Measurements from ENCODE around the gene CDH22. TPM values are rescaled to one million over a fixed set of nuclear protein-coding genes. Genes with fewer than 3 reads are reported as not detected.

CDH22 gene
- total and polyA plus RNA-seq, 2 donors (not counting 1 experiment from before 2014, with no cell fraction given): not detected

GRCh38 chr20:46192376-46192944 is 115.8 kb downstream of the CDH22 start:
- no peak overlapping the region for H3K4me3 ChIP-seq (replicated peaks in 1 of 4; ENCODE audit: control extremely low read depth in 1 of 4, insufficient read depth in 1 of 4, low read depth in 3 of 4, low read length in 4 of 4)
- no peak overlapping the region for H2AFZ ChIP-seq (ENCODE audit: low read length)
- no peak overlapping the region for H3K4me2 ChIP-seq (ENCODE audit: extremely low read depth, insufficient read depth, low read length)
- H3K9me3 ChIP-seq (ENCODE audit: control insufficient read depth, insufficient read depth, low read depth, low read length): no peaks in the 10 kb centered on the region
- no peak overlapping the region for H3K27ac ChIP-seq (ENCODE audit: insufficient read depth, low read length)
- no peak for DNase-seq (ENCODE audit: low read depth in 2 of 2)
- no peaks in the 10 kb centered on the region for H3K36me3 ChIP-seq (ENCODE audit: control insufficient read depth, insufficient read depth, low read length)
- H3K27me3 ChIP-seq (ENCODE audit: control insufficient read depth, insufficient read depth, low read length): no peaks in the 10 kb centered on the region
- no peaks in the 10 kb centered on the region for H3K4me1 ChIP-seq (ENCODE audit: control insufficient read depth, extremely low read depth, insufficient read depth, low read length)
- no peaks in the 10 kb centered on the region for H3K79me2 ChIP-seq (ENCODE audit: control insufficient read depth, insufficient read depth, low read length)
- no peaks in the 10 kb centered on the region for H4K20me1 ChIP-seq (ENCODE audit: control insufficient read depth, extremely low read depth, insufficient read depth, low read length)
- TF ChIP-seq EZH2 (IDR thresholded peaks at IDR 0.05; ENCODE audit: low read length, missing control alignments): no peak
- TF ChIP-seq CTCF (conservative IDR thresholded peaks at IDR 0.05 in 1 of 2, IDR thresholded peaks at IDR 0.05 in 1 of 2; ENCODE audit: low read depth in 1 of 2, low read length in 2 of 2): no peak
- H3K9ac ChIP-seq (ENCODE audit: insufficient read depth, low read length): no peak overlapping the region

GRCh38 chr20:46191611-46192010 is 116.7 kb downstream of the CDH22 start:
- TF ChIP-seq CTCF (conservative IDR thresholded peaks at IDR 0.05 in 1 of 2, IDR thresholded peaks at IDR 0.05 in 1 of 2; ENCODE audit: low read depth in 1 of 2, low read length in 2 of 2): no peak
- TF ChIP-seq EZH2 (IDR thresholded peaks at IDR 0.05; ENCODE audit: low read length, missing control alignments): no peak
- no peak for DNase-seq (ENCODE audit: low read depth in 2 of 2)
- H3K4me1 ChIP-seq (ENCODE audit: control insufficient read depth, extremely low read depth, insufficient read depth, low read length): no peaks in the 10 kb centered on the region
- H3K9me3 ChIP-seq (ENCODE audit: control insufficient read depth, insufficient read depth, low read depth, low read length): no peaks in the 10 kb centered on the region
- no peaks in the 10 kb centered on the region for H3K27me3 ChIP-seq (ENCODE audit: control insufficient read depth, insufficient read depth, low read length)
- H2AFZ ChIP-seq (ENCODE audit: low read length): no peak overlapping the region
- no peak overlapping the region for H3K4me3 ChIP-seq (replicated peaks in 1 of 4; ENCODE audit: control extremely low read depth in 1 of 4, insufficient read depth in 1 of 4, low read depth in 3 of 4, low read length in 4 of 4)
- H3K27ac ChIP-seq (ENCODE audit: insufficient read depth, low read length): no peak overlapping the region
- H3K79me2 ChIP-seq (ENCODE audit: control insufficient read depth, insufficient read depth, low read length): no peaks in the 10 kb centered on the region
- no peaks in the 10 kb centered on the region for H4K20me1 ChIP-seq (ENCODE audit: control insufficient read depth, extremely low read depth, insufficient read depth, low read length)
- H3K9ac ChIP-seq (ENCODE audit: insufficient read depth, low read length): no peak overlapping the region
- no peak overlapping the region for H3K4me2 ChIP-seq (ENCODE audit: extremely low read depth, insufficient read depth, low read length)
- H3K36me3 ChIP-seq (ENCODE audit: control insufficient read depth, insufficient read depth, low read length): no peaks in the 10 kb centered on the region

- Histone ChIP-seq H3K4me2 (ENCODE audit: extremely low read depth, insufficient read depth, low read length) (no peak overlapping the region), H4K20me1 (ENCODE audit: control insufficient read depth, extremely low read depth, insufficient read depth, low read length) (no peaks in the 10 kb centered on the region), H3K4me3 (replicated peaks in 1 of 4; ENCODE audit: control extremely low read depth in 1 of 4, insufficient read depth in 1 of 4, low read depth in 3 of 4, low read length in 4 of 4) (no peak overlapping the region), H3K9me3 (ENCODE audit: control insufficient read depth, insufficient read depth, low read depth, low read length) (no peaks in the 10 kb centered on the region), H3K27ac (ENCODE audit: insufficient read depth, low read length) (no peak overlapping the region), H3K9ac (ENCODE audit: insufficient read depth, low read length) (no peak overlapping the region), H3K4me1 (ENCODE audit: control insufficient read depth, extremely low read depth, insufficient read depth, low read length) (no peaks in the 10 kb centered on the region), H3K27me3 (ENCODE audit: control insufficient read depth, insufficient read depth, low read length) (no peaks in the 10 kb centered on the region), H3K79me2 (ENCODE audit: control insufficient read depth, insufficient read depth, low read length) (no peaks in the 10 kb centered on the region), H3K36me3 (ENCODE audit: control insufficient read depth, insufficient read depth, low read length) (no peaks in the 10 kb centered on the region), H2AFZ (ENCODE audit: low read length) (no peak overlapping the region)
- no peak for DNase-seq (ENCODE audit: low read depth in 2 of 2)
- no peak for TF ChIP-seq EZH2 (IDR thresholded peaks at IDR 0.05; ENCODE audit: low read length, missing control alignments)
- no peak for TF ChIP-seq CTCF (conservative IDR thresholded peaks at IDR 0.05 in 1 of 2, IDR thresholded peaks at IDR 0.05 in 1 of 2; ENCODE audit: low read depth in 1 of 2, low read length in 2 of 2)
Measured at GRCh38 chr20:46191168-46191540, 117.1 kb downstream of the CDH22 start.
